HCT116 (cell line): ENCODE data around the gene ZNF860.

Experiments used
- CTCF ChIP-seq, 3 experiments: fragments of 200-600 bp in 1 of 3; sonication (generic) in 1 of 3; IDR thresholded peaks in 2 of 3; conservative IDR thresholded peaks in 1 of 3; 2 replicates each; pipeline ENCODE4 v1.5.1; 2012 to 2017; ENCODE audit warnings: low read depth in 2 of 3, low read length in 2 of 3, antibody characterized with exemption in 1 of 3, borderline replicate concordance in 1 of 3, control low read depth in 1 of 3, mild to moderate bottlenecking in 1 of 3, mixed read lengths in 1 of 3, mixed run types in 1 of 3, moderate library complexity in 1 of 3; ENCODE audit not compliant: insufficient read depth in 1 of 3
- POLR2A ChIP-seq: IDR thresholded peaks from 2 replicates; pipeline ENCODE4 v1.7.0; 2011; ENCODE audit warnings: borderline replicate concordance; ENCODE audit not compliant: insufficient read depth, insufficient read length; ENCODE audit errors: extremely low read depth
- POLR2AphosphoS5 ChIP-seq: IDR thresholded peaks from 2 replicates; pipeline ENCODE4 v1.6.1; 2011; ENCODE audit warnings: mild to moderate bottlenecking, low read depth, low read length, moderate library complexity

DNA sequence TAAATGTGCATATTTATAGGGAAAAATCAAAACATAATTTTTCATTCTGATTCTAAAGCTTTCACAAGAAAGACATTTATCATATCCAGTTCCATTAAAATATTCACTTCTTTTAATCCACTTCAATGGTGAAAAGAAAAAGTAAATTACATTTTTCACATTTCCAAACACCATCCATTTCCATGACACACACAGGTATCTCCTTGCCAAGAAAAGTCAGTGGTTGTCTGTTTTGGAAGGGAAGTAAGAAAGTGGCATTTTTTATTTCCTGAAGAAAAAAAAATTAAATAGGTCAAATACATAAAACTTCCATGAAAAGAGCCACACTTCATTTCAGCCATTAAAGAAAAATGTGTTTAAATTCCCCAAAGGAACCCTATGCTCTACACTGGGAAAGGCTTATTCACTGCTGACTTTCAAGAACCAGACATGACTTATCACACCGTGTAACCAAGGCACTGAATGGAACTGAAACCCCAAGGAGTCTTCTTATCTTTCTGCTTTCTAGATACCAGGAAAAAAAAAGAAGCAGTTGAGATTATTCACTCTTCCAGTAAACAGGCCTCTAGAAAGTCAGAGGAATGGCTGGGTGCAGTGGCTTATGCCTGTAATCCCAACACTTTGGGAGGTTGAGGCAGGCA is 45.0 kb upstream of the ZNF860 start:
- TF ChIP-seq CTCF (IDR thresholded peaks at IDR 0.05 in 2 of 3, conservative IDR thresholded peaks at IDR 0.05 in 1 of 3; ENCODE audit: borderline replicate concordance in 1 of 3, insufficient read depth in 1 of 3, low read depth in 2 of 3, low read length in 2 of 3), result no peak
- no peak for TF ChIP-seq POLR2A
- no peak for TF ChIP-seq POLR2AphosphoS5
